D721Med (cell line): ENCODE data around the gene NEDD4L.
A peak's percentile ranks its signal among the peaks of the same experiment; 100 is the strongest.

ENCODE experiments used
- DNase-seq: peaks from one replicate; pipeline ENCODE4 v3.0.0; 2011; ENCODE audit warnings: low spot score; ENCODE audit not compliant: insufficient read length
- FAIRE-seq: peaks from 2 replicates; lab custom pipeline; 2011; peaks lifted over from hg19 to GRCh38; lab: Jason Lieb, UNC
- TF ChIP-seq, protein P1 (sequence below): IDR thresholded peaks from 2 replicates; pipeline ENCODE4 v1.5.1; 2012; ENCODE audit warnings: mild to moderate bottlenecking, control low read depth; ENCODE audit not compliant: insufficient read depth; ENCODE audit errors: missing control alignments

NEDD4L gene

DNA sequence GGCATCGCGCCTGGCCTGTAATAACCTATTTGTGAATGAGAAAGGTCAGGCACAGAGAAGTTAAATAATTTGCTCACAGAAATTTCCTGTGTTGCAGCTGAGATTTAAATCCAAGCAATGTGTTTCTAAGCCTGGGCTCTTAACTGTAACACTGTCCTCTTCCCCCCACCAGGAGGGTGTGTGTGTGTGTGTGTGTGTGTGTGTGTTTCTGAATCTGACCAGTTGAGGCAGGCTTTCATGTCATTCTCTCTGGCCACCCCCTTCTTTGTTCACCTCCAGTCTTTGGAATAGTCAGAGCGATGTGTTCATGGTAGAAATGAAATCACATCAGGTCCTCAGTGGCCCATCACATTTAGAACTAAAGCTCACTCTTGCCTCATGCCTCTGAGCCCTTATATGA lies 81.2 kb downstream of the NEDD4L start:
- FAIRE-seq: no peak
- DNase-seq: no peak
- TF ChIP-seq, protein P1, sequence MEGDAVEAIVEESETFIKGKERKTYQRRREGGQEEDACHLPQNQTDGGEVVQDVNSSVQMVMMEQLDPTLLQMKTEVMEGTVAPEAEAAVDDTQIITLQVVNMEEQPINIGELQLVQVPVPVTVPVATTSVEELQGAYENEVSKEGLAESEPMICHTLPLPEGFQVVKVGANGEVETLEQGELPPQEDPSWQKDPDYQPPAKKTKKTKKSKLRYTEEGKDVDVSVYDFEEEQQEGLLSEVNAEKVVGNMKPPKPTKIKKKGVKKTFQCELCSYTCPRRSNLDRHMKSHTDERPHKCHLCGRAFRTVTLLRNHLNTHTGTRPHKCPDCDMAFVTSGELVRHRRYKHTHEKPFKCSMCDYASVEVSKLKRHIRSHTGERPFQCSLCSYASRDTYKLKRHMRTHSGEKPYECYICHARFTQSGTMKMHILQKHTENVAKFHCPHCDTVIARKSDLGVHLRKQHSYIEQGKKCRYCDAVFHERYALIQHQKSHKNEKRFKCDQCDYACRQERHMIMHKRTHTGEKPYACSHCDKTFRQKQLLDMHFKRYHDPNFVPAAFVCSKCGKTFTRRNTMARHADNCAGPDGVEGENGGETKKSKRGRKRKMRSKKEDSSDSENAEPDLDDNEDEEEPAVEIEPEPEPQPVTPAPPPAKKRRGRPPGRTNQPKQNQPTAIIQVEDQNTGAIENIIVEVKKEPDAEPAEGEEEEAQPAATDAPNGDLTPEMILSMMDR: no peak

DNA sequence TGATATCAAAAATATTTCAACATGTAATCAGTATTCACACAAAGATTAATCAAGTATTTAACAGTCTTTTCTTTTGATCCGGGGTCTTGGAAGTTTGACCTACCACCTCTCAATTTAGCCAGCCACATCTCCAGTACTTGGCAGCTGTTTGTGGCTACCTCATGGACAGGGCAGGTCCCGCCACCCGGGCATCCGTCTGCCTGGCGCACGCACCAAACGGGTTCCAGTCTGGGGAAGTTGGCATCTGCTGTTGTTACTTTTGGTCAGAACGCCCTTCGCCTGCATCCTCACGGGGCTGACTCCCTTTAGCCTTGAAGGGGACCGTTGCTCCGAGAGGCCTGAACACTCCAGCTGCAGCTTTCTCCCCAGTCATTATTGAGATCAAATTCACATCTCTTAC lies 81.7 kb downstream of the NEDD4L start:
- DNase-seq (no peak), FAIRE-seq (no peak)
- TF ChIP-seq, protein P1: no peak

DNA sequence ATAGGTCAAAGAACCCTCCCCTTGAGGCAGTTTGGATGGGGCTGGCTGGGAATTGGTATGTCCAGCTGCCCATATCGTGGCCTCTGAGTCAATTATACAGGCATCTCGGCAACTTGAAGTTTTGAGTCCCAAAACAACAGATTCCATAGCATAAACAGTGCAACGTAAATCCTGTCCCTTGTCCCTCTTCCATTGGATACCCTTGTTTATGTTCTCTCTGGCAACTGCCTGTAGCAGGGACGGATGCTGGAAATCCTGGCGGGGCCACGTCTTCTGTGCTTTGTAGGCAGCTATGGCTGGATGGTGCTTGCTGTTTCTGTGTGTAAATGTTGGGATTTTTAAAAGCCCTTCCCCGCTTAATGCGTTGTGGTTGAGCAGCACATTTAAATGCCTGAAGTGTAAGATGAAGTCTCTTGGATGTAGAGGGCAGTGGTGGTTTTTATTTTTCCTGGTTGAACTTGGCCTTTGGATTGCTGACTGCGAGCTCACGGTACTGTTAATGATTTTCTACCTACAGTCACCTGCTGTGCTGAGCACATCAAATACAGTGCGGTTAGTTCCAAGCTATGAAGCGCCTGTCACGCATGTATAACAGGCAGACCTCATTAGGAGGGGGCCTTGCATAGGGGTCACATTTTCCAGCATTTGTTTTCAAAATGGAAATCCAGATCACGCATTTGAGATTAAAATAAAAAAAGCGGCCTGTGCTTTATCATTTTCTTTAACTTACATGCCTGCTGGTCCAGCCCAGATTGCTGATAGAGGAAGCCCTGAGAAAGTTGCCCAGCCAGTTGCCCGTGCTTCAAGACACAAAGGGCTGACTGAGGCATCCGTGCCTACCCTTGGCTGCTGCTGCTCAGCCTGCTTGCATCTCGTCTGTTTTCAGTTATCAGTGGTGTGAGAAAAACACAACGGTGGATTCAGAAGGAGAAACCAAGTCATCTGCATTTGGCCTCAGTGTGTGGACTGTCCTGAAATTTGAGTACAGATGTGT lies 84.7 kb downstream of the NEDD4L start:
- DNase-seq: no peak
- FAIRE-seq: peak; percentile 94
- TF ChIP-seq, protein P1: no peak

DNA sequence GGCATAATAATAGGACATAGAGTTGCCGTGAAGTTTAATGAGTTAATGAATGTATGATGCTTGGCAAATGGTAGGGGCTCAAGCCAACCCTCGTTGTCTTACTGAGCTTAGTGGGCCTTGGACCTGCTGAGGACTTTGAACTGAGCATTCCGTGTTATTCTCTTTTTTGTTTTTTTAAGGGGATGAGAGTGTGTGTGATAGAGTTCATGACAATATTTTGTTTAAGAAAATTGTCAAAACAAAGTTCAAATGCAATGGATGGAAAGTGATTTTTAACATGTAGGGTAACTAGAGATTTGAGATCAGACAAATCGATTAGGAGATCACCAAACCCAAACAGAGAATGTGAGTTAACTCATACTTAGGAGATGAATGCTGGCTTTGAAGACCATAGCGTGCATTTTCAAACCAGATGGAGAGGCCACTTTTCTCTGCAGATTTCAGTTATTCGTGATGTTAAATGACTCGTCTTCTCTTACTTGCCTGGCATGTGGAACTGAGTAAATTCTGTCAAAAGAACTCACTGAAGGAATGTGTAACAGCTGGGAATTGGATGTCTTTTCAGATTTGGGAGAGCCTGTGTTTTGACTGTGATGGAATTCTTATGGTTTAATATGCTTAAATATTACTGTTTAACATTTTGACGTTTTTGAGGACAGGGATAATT lies 88.7 kb downstream of the NEDD4L start:
- no peak for DNase-seq
- FAIRE-seq: no peak
- TF ChIP-seq, protein P1: no peak

DNA sequence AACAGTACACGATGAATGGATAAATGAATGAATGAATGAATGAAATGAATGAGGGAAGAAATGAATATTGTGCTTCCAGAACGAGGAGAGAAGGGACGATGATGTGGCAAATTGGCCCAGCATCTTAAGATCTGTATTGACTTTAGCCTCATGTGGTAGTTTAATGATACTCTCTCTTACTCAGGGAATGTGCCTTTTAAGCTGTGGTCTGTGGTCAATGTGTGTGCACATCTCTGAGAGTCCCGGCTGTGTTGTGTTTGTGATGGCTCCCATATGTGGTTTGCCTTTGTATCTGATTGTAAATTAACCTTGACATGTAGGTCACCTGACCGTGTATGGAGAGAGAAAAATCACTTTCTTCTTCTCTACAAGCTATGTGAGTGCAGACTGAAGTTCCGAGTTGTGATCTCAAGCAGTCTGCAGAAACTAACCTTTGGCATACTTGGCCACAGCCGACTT lies 91.2 kb downstream of the NEDD4L start:
- no peak for FAIRE-seq
- DNase-seq: no peak
- TF ChIP-seq, protein P1: no peak

DNA sequence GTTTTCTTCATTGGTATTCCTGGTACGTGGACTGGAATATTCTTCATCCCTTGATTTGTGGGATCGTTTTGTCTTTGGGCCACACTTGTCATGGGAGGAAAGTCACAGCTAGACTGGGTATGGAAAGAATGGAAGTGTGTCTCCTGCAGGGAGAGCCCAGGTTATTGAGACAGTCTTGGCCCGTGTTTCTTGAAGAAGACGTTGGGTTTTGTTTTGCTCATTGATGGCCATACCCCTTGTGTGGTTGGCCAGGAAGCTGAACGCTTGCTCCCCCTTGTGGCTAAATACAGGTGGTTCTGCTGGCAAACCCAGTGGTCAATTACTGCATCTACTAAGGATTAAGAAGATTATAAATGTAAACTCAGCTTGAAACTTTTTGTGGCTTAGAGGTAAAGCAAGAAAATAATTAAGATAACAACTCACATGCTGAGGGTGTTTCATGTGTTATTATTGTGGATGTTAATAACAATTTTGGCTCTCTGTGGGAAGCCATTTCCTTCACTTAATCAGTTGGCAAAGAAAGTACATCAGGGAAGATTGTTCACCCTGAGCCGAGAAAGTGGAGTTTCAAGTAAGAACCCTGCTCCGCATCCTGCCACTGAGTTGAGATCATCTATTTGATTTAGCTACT lies 91.8 kb downstream of the NEDD4L start:
- TF ChIP-seq, protein P1: peak; percentile 81
- FAIRE-seq (peak; percentile 100), DNase-seq (peak; percentile 86)
